Hindlimb muscle (tissue), 1 donor: ENCODE measurements around the gene MAP3K14. TPM values are rescaled to one million over a fixed set of nuclear protein-coding genes. Genes with fewer than 3 reads are reported as not detected.

ENCODE experiments used
- DNase-seq: peaks from one replicate; pipeline ENCODE4 v3.0.0-alpha.2; 2013
- polyA plus RNA-seq: library from polyadenylated mRNA; unstranded; fragments of 120-200 nt; gene quantifications from one replicate; pipeline ENCODE4 v1.2.1, GENCODE V29; 2013; ENCODE audit not compliant: insufficient read length

Gene MAP3K14
- polyA plus RNA-seq, 1 donor: 11.5 TPM

DNA sequence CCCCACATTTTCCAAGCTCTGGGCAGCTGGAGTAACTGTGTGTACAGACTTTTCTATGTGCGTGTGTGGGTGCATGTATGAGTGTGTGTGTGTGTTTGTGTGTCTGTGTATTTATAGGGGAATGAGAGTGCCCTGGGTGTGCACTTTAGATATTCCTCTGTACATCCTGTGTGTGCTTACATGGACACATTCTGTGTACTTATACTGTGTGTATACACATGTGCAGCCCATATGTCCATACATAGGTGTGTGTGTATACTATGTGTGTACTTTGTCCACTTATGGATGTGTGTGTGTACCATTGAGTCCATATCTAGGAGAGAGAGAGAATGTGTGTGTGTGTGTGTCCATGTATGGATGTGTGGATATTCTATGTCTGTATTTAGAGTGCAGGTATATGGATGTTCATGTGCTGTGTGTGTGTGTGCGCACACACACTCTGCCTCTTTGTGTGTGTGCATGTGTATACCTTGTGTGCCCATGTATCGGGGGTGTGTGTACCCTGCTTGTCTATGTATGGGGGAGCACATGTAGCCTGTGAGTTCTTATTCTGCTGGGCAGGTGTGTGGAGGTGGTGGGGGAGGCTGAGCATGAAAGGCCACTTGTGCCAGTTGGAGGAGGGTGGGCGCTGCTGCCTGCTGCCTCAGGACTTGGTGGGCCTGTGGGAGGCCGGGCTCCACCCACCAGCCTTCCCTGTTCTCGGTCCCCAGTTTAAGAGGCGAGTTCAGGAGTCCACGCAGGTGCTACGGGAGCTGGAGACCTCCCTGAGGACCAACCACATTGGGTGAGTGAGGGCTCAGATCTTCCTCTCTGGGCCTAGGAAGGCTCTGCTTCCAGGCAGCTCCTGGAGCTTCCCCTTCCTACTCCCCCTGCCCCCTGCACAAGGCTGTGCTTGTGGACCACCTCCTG is 84.1 kb downstream of the MAP3K14 start:
- no peak for DNase-seq

DNA sequence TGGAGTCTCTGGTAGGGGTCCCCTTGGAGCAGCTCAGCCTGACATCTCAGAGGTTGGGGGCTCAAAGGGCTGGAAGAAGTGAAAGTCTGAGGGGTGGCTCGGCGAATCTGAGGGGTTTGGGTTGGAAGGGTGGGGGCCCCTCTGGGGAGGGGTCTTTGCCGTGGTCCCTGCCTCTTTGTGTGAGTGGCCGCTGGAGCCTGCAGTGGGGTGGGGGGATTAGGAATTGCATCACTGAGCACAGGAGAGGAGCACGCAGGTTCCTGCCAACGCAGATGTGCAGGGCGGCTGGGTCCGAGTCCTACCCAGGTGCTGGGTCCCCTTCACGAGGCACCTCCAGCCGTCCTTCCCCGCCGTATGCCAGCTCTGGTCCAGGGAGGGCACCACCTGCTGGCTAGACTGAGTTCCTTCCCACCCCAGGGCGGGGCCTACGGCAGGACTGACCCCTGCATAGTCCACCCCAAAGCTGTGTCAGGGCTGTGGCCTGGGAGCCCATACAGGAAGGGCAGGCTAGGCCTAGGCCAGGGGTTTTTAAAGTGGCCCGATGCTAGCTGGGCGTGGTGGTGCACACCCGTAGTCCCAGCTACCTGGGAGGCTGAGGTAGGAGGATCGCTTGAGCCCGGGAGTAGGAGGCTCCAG is 85.2 kb downstream of the MAP3K14 start:
- DNase-seq: no peak

DNA sequence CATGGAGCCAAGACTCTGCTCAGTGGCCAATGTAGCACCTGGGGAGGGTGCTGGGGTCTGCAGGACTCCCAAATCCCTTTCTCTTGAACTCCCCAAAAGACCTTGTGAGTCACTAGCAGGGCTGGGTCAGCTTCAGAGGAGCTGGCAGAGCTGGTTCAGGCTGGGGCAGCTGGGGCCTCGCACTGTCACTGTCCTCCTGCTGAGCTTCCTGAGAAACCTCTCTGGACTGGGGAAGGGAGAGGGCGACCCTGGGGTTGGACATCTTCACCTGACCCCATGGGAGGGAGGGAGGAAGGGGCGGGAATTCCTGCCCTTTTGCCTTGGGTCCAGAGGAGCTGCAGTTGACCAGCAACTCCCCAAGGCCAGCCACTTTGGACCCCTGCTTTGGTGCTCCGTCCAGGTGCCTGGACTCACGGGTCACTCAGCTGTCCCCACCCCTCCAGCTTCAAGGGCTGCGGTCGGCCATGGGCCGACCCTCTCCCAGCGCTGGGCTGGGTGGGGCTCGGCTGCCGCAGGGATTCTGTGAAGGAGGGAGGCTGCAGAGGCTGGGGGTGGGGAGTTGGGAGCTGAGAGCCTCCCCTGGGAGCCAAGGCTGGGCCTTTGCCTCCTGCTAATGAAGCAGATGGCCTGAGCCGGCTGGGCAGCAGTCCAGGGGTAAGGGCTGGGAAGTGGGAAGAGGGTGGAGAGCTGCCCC is 85.9 kb downstream of the MAP3K14 start:
- no peak for DNase-seq

DNA sequence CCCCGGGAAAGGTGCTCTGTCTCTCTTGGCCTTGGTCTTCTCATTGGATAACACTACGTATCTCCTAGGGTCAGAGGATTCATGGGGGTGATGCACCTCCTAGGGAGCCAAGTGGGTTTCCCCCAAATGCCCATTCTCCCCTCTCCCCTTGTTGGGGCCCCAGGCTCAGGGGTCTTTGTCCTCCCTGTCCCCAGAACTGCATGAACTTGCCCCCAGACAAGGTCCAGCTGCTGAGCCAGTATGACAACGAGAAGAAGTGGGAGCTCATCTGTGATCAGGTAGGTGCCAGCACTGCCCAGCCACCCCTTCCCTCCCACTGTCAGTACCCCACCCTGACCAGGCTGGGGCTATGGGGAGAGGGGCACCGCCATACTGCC is 86.4 kb downstream of the MAP3K14 start:
- no peak for DNase-seq

- DNase-seq: no peak
These were observed 87.0 kb downstream of the MAP3K14 start for GRCh38 chr17:45229681-45230409.

GRCh38 chr17:45228763-45229539 is 87.9 kb downstream of the MAP3K14 start:
- peak; percentile 70 for DNase-seq

GRCh38 chr17:45227926-45228762 is 88.7 kb downstream of the MAP3K14 start:
- no peak for DNase-seq

DNA sequence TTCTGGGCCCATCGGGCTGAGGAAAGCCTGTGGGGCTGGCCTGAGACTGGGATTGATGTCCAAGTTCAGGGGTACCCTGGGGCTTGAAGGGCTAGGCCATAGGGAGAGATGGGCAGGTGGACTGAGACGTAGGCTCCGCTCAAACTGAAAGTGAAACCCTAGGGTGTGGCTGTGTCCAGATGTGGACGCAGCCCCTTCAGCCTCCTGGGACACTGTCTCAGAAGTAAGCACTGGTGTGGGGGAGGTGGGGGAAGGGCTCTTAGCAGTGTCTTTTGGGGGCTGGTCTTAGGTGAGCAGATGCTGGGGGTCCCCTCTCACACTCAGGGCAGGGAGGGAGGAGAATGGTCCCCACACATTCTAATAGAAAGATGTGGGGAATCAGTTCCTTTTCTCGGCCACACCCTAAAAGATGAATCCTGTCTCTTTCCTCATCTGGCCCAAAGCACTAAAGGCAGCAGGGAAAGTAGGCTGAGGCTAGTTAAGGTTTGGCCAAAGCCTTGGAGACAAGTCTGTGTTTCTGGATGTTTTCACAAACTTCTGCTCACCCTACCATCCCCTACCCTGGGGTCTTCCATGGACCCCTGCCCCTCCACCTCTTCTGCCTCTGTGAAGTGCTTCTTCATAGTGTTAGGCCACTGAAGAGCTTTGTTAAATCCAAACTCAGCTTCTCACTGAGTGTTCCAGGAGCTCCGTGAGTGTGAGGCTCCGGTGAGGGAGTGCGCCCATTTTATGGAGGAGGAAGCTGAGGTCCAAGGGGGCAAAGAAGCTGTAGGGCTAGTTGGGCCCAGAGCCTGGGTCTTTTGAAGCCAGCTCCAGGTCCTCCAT is 89.5 kb downstream of the MAP3K14 start:
- DNase-seq: no peak

DNA sequence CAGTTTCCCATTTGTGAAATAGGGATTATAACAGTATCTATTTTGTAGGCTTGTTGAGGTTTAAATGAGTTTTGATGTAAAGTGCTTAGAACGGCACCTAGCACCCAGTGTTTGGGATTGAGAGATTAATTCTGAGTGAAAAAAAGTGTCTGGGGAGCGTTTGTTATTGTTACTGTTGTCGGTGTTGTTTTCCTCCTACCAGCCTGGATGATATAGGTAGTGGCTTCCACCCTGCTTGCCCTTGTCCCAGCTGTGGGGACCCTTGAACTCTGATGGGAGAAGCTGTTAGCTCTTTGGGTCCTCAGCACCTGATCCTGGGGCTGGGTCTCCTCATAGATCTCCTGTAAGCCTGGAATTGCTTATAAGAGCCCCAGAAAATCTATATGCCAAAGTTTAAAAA is 90.2 kb downstream of the MAP3K14 start:
- no peak for DNase-seq

GRCh38 chr17:45225964-45226530 is 90.8 kb downstream of the MAP3K14 start:
- no peak for DNase-seq

DNA sequence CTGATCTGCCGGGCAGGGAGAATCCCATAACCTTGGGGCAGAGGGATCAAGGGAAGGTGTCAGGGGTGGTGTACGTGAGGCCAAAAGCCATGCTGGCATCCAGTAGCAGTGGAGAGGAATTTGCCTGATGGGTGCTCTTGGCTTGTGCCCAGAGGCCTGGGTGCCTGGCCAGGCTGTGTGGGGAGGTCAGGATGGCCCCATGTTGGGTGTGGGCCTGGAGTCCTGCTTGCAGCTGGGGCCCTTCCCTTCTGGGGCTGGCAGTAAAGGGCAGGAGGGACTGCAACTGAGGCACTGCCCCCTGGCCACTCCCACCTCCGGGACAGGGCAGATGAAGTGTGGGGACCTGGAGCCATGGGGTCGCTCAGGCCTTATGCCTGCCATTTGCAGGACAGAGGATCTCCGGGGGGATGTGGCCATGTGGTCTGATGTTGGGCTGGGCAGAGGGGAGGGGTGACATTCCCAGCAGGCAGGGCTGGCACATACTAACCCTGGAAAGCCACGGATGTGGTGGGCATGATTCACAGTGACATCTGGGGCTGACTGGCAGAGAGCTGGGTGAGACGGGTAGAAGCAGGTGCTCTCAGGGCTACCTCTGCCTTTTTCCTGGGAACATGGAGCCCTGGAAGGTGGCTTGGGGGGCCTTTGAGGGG is 91.6 kb downstream of the MAP3K14 start:
- DNase-seq: no peak

DNA sequence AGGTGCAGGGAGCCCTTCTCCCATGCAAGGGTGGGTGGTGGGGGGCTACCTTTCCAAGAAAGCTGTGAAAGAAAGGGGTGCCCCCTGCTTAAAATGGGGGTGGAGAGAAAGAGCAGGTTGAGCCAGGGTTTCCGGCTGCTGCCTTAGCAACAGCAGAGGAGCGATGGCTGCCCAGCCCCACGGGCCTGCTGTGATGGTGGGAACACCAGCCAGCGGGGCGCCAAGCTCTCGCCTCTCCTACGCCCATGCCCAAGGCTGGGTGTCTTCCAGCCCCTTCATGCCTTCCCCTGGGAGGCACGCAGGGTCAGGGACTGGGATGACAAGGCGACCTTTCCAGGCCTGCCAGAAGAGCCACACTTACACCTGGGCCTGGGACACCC is 92.2 kb downstream of the MAP3K14 start:
- DNase-seq: no peak

- no peak for DNase-seq
These were observed 93.0 kb downstream of the MAP3K14 start for GRCh38 chr17:45223539-45224528.

- no peak for DNase-seq
These were observed 93.8 kb downstream of the MAP3K14 start for GRCh38 chr17:45222996-45223538.

GRCh38 chr17:45222289-45222995 is 94.4 kb downstream of the MAP3K14 start:
- no peak for DNase-seq

DNA sequence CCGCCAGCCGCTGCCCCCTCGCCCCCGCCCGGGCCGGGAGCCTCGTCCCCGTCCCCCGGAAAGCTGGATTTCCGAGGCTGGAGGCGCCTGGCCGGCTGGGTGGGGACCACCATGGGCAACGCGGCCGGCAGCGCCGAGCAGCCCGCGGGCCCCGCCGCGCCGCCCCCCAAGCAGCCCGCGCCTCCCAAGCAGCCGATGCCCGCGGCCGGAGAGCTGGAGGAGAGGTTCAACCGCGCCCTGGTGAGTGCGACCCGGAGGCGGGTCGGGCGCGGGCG is 94.9 kb downstream of the MAP3K14 start:
- no peak for DNase-seq
